Measurements from ENCODE around the gene TUBB4A. TPM values are rescaled to one million over a fixed set of nuclear protein-coding genes. Genes with fewer than 3 reads are reported as not detected.

Gene TUBB4A
- total and polyA plus RNA-seq, 9 of the 15 experiments (the other 6 are each of a cell fraction or from before 2014, with no cell fraction given), result 0.14 to 7.0 (median 0.75) TPM

DNA sequence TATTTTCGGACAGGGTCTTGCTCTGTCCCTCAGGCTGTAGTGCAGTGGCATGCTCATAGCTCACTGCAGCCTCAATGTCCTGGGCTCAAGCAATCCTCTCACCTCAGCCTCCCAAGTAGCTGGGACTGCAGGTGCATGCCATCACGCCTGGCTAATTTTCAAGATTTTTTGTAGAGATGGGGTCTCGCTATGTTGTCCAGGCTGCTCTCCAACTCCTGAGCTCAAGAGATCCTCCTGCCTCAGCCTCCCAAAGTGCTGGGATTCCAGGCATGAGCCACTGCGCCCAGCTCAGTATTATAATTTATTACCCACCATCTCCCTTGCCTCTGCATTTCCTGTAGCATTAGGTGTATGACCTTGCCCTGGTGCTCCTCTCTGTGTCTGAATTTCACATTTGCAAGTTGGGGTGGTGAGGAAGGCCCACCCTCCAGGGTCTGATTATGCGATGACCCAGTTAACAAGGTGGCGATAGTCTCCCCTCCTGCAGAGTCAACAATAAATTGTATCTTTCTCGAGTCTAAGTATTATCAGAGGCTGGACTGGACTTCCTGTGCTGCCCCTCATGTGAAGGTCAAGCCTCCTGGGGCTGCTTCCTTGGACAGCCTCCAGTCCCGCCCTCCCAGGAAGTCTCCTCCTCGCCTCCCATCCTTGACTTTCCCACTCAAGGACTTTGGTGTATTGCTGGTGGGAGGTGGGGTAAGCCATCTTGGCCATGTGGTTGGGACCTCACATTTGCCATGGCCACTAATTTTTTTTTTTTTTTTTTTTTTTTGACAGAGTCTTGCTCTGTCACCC is 1.5 kb upstream of the TUBB4A start (continued):
- TF ChIP-seq, protein P1, sequence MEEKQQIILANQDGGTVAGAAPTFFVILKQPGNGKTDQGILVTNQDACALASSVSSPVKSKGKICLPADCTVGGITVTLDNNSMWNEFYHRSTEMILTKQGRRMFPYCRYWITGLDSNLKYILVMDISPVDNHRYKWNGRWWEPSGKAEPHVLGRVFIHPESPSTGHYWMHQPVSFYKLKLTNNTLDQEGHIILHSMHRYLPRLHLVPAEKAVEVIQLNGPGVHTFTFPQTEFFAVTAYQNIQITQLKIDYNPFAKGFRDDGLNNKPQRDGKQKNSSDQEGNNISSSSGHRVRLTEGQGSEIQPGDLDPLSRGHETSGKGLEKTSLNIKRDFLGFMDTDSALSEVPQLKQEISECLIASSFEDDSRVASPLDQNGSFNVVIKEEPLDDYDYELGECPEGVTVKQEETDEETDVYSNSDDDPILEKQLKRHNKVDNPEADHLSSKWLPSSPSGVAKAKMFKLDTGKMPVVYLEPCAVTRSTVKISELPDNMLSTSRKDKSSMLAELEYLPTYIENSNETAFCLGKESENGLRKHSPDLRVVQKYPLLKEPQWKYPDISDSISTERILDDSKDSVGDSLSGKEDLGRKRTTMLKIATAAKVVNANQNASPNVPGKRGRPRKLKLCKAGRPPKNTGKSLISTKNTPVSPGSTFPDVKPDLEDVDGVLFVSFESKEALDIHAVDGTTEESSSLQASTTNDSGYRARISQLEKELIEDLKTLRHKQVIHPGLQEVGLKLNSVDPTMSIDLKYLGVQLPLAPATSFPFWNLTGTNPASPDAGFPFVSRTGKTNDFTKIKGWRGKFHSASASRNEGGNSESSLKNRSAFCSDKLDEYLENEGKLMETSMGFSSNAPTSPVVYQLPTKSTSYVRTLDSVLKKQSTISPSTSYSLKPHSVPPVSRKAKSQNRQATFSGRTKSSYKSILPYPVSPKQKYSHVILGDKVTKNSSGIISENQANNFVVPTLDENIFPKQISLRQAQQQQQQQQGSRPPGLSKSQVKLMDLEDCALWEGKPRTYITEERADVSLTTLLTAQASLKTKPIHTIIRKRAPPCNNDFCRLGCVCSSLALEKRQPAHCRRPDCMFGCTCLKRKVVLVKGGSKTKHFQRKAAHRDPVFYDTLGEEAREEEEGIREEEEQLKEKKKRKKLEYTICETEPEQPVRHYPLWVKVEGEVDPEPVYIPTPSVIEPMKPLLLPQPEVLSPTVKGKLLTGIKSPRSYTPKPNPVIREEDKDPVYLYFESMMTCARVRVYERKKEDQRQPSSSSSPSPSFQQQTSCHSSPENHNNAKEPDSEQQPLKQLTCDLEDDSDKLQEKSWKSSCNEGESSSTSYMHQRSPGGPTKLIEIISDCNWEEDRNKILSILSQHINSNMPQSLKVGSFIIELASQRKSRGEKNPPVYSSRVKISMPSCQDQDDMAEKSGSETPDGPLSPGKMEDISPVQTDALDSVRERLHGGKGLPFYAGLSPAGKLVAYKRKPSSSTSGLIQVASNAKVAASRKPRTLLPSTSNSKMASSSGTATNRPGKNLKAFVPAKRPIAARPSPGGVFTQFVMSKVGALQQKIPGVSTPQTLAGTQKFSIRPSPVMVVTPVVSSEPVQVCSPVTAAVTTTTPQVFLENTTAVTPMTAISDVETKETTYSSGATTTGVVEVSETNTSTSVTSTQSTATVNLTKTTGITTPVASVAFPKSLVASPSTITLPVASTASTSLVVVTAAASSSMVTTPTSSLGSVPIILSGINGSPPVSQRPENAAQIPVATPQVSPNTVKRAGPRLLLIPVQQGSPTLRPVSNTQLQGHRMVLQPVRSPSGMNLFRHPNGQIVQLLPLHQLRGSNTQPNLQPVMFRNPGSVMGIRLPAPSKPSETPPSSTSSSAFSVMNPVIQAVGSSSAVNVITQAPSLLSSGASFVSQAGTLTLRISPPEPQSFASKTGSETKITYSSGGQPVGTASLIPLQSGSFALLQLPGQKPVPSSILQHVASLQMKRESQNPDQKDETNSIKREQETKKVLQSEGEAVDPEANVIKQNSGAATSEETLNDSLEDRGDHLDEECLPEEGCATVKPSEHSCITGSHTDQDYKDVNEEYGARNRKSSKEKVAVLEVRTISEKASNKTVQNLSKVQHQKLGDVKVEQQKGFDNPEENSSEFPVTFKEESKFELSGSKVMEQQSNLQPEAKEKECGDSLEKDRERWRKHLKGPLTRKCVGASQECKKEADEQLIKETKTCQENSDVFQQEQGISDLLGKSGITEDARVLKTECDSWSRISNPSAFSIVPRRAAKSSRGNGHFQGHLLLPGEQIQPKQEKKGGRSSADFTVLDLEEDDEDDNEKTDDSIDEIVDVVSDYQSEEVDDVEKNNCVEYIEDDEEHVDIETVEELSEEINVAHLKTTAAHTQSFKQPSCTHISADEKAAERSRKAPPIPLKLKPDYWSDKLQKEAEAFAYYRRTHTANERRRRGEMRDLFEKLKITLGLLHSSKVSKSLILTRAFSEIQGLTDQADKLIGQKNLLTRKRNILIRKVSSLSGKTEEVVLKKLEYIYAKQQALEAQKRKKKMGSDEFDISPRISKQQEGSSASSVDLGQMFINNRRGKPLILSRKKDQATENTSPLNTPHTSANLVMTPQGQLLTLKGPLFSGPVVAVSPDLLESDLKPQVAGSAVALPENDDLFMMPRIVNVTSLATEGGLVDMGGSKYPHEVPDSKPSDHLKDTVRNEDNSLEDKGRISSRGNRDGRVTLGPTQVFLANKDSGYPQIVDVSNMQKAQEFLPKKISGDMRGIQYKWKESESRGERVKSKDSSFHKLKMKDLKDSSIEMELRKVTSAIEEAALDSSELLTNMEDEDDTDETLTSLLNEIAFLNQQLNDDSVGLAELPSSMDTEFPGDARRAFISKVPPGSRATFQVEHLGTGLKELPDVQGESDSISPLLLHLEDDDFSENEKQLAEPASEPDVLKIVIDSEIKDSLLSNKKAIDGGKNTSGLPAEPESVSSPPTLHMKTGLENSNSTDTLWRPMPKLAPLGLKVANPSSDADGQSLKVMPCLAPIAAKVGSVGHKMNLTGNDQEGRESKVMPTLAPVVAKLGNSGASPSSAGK (IDR thresholded peaks at IDR 0.05), result peak; percentile 46; the same call in 1 of the 2 replicates
- TF ChIP-seq ZNF561 (CRISPR knock-in tag; conservative IDR thresholded peaks at IDR 0.05) (no peak), ZNF23 (CRISPR knock-in tag; IDR thresholded peaks at IDR 0.05) (no peak), PRMT5 (CRISPR knock-in tag; IDR thresholded peaks at IDR 0.05) (no peak), ARNT (IDR thresholded peaks at IDR 0.05) (no peak), SRF (CRISPR knock-in tag; IDR thresholded peaks at IDR 0.05) (no peak), ETS2 (tag; IDR thresholded peaks at IDR 0.05; ENCODE audit: borderline replicate concordance, poor library complexity, severe bottlenecking) (no peak), XRCC4 (IDR thresholded peaks at IDR 0.05; ENCODE audit: extremely low read depth, insufficient read depth, insufficient read length) (no peak), GTF2E2 (tag; IDR thresholded peaks at IDR 0.05) (no peak), L3MBTL2 (IDR thresholded peaks at IDR 0.05) (peak; percentile 21; the same call in 1 of the 2 replicates), ZNF197 (CRISPR knock-in tag; IDR thresholded peaks at IDR 0.05; ENCODE audit: low read depth) (no peak)
- TF ChIP-seq, protein P2, sequence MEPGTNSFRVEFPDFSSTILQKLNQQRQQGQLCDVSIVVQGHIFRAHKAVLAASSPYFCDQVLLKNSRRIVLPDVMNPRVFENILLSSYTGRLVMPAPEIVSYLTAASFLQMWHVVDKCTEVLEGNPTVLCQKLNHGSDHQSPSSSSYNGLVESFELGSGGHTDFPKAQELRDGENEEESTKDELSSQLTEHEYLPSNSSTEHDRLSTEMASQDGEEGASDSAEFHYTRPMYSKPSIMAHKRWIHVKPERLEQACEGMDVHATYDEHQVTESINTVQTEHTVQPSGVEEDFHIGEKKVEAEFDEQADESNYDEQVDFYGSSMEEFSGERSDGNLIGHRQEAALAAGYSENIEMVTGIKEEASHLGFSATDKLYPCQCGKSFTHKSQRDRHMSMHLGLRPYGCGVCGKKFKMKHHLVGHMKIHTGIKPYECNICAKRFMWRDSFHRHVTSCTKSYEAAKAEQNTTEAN (CRISPR knock-in tag; IDR thresholded peaks at IDR 0.05), result no peak
